GM19025 (cell line): ENCODE measurements around the gene KDM6B.
"Not testable (repeated sequence)": the region's sequence is repeated elsewhere in the genome, so short reads cannot be mapped to it uniquely, and the experiment has no call there.

Experiments used
- ATAC-seq: cut with Tn5 transposase; IDR thresholded peaks from one replicate; pipeline ENCODE4 v1.9.1; 2021; ENCODE audit warnings: mild to moderate bottlenecking, low read depth, moderate library complexity; ENCODE audit not compliant: unreplicated experiment

The KDM6B gene

DNA sequence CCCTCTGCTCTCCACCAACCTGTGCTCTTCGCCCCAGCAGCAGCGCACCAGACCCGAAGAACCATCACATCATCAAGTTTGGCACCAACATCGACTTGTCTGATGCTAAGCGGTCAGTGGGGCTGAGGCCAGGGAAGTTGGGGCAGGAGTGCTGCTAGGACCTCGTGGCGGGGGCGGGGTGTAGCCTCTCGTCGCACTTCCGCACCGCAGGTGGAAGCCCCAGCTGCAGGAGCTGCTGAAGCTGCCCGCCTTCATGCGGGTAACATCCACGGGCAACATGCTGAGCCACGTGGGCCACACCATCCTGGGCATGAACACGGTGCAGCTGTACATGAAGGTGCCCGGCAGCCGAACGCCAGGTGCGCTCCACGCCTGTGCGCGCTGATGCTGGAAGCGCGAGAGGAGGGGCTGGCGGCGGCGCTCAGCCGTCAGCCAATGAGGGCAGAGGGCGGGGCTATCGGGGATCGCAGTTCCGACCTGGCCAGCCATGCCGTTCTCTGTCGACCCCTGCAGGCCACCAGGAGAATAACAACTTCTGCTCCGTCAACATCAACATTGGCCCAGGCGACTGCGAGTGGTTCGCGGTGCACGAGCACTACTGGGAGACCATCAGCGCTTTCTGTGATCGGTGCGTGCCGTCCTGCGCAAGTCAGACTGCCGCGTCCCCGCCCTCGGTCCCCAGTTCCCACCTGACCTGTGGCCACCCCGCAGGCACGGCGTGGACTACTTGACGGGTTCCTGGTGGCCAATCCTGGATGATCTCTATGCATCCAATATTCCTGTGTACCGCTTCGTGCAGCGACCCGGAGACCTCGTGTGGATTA lies 17.6 kb downstream of the KDM6B start:
- peak; percentile 81 for ATAC-seq

DNA sequence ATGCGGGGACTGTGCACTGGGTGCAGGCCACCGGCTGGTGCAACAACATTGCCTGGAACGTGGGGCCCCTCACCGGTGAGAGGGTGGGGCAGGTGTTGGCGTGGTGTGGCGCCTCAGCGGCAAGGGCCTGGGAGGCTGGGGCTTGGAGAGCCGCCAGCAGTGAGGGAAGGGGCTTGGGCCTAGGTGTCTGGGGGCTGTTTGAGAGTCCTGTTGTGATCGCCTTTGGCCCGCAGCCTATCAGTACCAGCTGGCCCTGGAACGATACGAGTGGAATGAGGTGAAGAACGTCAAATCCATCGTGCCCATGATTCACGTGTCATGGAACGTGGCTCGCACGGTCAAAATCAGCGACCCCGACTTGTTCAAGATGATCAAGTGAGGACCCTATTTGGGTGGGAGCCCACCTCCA lies 18.2 kb downstream of the KDM6B start:
- ATAC-seq = no peak

DNA sequence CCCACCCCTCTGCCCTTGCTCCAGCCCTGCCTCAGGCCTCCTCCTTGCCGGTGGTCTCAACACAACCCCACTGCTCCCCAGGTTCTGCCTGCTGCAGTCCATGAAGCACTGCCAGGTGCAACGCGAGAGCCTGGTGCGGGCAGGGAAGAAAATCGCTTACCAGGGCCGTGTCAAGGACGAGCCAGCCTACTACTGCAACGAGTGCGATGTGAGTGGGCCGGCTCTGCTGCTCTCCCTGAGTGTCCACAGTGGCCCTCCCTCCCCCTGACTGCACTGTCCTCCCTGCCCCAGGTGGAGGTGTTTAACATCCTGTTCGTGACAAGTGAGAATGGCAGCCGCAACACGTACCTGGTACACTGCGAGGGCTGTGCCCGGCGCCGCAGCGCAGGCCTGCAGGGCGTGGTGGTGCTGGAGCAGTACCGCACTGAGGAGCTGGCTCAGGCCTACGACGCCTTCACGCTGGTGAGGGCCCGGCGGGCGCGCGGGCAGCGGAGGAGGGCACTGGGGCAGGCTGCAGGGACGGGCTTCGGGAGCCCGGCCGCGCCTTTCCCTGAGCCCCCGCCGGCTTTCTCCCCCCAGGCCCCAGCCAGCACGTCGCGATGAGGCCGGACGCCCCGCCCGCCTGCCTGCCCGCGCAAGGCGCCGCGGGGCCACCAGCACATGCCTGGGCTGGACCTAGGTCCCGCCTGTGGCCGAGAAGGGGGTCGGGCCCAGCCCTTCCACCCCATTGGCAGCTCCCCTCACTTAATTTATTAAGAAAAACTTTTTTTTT lies 19.1 kb downstream of the KDM6B start:
- ATAC-seq = no peak

DNA sequence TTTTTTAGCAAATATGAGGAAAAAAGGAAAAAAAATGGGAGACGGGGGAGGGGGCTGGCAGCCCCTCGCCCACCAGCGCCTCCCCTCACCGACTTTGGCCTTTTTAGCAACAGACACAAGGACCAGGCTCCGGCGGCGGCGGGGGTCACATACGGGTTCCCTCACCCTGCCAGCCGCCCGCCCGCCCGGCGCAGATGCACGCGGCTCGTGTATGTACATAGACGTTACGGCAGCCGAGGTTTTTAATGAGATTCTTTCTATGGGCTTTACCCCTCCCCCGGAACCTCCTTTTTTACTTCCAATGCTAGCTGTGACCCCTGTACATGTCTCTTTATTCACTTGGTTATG lies 19.6 kb downstream of the KDM6B start:
- ATAC-seq = no peak

DNA sequence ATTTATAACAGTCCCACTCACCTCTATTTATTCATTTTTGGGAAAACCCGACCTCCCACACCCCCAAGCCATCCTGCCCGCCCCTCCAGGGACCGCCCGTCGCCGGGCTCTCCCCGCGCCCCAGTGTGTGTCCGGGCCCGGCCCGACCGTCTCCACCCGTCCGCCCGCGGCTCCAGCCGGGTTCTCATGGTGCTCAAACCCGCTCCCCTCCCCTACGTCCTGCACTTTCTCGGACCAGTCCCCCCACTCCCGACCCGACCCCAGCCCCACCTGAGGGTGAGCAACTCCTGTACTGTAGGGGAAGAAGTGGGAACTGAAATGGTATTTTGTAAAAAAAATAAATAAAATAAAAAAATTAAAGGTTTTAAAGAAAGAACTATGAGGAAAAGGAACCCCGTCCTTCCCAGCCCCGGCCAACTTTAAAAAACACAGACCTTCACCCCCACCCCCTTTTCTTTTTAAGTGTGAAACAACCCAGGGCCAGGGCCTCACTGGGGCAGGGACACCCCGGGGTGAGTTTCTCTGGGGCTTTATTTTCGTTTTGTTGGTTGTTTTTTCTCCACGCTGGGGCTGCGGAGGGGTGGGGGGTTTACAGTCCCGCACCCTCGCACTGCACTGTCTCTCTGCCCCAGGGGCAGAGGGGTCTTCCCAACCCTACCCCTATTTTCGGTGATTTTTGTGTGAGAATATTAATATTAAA lies 20.2 kb downstream of the KDM6B start:
- no peak for ATAC-seq

DNA sequence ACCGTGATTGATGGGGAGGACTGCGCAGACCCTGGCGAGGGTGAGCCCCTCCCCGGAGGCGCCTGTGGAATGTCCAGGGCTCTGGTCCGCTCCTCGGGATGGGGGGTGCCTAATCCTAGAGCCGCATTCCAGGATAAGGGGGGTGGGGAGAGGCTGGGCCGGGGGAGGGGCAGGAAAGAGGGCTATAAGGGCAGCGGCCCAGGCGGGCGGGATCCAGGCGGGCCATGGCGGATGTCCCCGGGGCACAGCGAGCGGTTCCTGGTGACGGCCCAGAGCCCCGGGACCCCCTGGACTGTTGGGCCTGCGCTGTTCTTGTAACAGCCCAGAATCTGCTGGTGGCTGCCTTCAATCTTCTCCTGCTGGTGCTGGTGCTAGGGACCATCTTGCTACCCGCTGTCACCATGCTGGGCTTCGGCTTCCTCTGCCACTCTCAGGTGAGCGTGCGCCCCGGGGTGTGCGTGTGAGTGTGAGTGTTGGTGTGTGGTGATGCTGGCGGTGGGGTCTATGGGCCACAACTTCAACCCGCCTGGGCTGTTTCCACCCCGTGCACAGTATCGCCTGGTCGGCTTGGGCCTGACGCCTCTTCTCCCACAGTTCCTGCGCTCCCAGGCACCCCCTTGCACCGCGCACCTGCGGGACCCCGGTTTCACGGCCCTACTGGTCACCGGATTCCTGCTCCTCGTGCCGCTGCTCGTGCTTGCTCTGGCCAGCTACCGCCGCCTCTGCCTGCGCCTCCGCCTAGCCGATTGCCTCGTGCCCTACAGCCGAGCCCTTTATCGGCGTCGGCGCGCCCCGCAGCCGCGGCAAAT lies 21.0 kb downstream of the KDM6B start, which contains the start of gene TMEM88:
Gene TMEM88 (plus strand): TSS at position 216 of the 809 bp plus-strand sequence. CDS start 9 bp downstream, at position 225.
- no peak for ATAC-seq

DNA sequence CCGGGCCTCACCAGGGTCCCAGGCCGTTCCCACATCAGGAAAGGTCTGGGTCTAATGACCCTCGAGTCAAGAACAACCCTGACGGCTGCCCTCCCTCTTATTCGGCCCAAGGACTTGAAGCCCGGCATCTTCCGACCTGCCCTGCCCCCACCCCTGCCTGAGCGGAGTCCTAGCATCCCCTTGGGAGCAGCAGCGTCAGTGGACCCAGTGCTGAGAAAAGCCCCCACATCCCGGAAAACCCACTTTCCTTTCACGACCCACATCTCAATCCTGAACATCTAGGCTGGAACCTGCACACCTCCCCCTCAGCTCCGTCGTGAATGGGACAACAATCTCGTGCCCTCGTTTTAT lies 21.6 kb downstream of the KDM6B start:
- no peak for ATAC-seq

DNA sequence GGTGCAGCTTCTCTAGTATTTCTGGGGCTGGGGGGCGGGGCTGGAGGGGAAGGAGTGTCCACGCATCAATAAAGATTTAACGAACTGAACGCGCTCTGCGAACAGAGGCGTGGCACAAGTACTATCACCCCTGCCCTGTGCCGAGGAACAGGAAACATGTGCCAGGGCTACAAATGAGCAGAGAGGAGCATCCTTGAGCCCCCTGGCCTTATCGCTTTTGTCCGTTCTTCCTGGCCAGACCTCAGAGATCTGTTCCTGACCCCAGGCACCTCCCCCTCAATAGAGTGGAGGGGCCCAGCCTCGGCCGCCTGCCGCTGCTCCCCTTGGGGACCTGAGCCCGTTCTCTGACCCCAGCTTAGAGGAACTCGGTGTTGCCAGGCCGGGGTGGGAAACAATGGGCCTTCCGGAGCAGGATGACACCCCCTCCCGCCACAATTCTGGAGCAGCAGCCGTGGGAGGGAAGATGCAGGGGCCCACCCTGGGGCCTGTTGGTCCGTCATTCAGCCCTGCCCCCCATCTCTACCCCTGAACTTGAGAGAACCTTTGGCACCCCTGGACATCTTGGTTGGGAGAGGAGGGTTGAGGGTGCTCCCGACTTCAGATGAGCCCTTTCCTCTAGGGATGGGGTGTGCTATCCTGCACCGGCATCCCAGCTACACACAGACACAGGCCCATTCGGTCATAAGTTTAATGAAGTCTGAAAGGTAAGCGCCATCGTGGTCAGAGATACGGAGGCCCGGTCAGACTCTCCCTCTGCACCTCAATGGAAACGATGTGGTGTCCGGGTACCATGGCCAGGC lies 22.2 kb downstream of the KDM6B start:
- ATAC-seq = no peak

DNA sequence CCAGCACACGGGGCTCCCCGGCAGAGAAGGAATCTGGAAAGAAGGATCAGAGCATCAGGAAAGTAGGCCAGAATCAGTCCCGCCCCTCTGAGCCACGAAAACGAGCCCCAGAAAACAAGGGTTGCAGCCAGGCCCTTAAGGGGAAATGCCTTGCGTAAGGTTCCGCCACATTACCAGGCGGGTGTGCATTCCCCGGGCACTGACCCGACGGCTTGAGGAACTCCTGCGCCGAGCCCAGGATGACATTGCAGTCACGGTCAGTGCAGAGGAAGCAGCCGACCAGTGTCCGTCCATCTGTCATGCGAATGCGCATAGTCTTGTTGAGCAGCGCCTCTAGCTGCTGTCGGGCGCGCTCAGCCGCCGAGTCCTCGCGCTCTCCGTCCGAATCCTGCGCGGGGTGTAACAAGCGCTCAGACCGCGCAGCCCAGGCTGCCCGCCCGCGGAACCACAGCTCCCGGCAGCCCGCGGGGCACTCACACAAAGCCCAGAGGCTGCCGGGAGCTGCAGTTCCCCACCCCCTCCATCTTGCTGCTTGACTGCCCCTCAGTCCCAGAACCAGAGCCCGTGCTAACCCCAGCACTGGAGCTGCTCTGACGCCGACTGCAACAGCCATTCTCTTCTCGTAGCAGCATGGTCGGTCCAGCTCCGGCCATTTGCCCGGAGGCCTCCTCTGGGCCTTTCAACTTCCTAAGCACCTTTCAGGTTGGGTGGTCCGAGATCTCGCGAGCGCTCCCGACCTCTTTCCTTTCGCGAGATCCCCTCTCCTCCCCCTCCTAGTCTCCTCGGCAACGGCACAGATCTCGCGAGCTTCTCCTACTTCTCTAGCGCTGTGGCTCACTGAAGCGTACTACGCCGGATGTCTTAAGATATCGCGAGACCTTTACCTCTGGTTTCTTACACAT lies 23.0 kb downstream of the KDM6B start, which contains the start of gene NAA38:
Gene NAA38 (minus strand): TSS at position 749 of the 902 bp plus-strand sequence. CDS start 96 bp downstream, at position 653.
- ATAC-seq = peak; percentile 74

DNA sequence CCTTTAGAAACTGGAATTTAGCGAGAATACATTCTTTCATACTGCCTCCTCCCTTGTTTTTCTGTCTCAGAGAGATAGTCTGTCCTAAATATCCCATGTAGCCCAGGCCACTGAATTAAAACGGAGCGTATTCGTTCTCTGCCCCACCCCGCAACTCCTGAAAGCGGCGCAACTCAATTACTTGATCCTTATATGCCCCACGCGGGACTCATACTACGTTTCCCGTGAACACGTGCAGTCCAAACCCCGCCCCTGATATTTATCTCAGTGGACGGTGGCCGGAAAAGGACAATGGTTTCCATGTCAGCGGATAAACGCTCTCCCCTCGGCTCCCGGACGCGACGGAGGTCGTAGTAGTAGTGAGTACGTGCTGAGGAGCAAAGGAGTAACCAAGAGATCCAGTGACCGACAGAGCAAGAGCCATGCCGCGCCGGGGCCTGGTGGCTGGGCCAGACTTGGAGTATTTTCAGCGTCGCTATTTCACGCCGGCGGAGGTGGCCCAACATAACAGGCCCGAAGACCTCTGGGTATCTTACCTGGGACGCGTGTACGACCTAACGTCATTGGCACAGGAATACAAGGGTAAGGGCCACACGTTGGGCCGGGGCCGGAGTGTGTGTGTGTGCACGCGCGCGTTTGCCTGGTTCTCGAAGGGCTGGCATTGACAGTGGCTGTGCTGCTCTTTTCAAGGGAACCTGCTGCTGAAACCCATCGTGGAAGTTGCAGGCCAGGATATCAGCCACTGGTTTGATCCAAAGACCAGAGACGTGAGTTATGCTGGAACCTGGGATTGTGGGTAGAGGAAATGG lies 23.9 kb downstream of the KDM6B start, which contains the start of gene CYB5D1:
Gene CYB5D1 (plus strand): TSS at position 291 of the 809 bp plus-strand sequence. CDS start 132 bp downstream, at position 423.
- ATAC-seq = peak; percentile 25

DNA sequence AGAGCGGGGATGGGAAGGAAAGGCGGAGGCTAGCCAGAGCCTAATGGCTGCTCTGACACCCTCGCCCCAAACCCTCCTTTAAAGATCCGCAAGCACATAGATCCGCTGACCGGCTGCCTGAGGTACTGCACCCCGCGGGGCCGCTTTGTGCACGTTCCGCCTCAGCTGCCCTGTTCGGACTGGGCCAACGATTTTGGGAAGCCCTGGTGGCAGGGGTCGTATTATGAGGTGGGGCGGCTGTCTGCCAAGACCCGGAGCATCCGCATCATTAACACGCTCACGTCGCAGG lies 24.4 kb downstream of the KDM6B start:
- no peak for ATAC-seq

DNA sequence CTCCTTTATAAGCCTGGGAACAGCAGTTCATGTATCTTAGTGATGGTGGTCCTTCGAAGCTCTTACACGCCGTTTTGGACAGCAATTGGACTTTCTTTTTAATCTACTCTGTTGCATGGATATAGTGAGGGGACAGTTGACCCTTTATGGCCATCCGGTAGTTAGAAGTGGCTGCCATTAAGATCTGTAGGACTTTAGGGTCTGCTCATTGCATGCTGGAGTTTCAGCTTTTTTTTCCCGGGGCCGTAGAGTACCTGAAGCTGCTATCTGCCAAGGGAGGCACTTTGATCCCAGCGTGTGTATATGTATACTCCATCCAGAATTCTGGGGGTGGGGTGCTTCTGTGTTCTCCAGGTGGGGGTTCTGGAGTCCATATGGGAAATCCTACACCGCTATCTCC lies 25.0 kb downstream of the KDM6B start:
- no peak for ATAC-seq

DNA sequence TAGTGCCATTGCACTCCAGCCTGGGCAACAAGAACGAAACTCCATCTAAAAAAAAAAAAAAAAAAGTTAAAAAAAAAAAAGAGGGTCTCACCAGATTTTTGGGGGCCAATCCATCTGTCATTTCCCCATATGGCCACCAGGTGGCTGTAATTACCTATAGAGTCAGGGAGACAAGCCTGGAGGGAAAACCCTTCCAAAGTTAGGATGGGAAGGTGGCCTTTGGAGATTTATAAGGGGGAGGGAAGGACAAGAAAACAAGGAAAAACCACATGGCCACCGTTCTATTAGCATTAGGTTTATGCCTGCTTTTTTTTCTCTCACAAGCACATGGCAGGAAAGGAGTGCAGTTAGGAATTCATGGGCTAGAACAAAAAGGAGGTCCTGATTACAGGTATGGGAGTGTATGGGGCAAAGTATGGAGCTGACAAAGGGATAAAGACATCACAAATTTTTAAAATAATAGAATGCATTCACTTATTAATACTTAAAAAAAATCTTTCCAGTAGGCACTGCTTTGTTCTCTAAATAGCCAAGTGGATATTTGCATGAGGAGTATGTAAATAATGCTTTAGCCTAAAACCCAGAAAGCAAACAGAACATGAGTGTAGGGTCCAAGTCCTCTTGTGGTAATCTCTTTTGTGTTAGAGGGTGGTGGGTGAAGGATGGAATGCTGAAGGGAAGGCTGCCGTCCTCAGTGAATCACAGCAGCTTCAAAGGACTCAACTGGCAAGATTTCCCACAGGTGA lies 28.8 kb downstream of the KDM6B start:
- ATAC-seq = no peak

DNA sequence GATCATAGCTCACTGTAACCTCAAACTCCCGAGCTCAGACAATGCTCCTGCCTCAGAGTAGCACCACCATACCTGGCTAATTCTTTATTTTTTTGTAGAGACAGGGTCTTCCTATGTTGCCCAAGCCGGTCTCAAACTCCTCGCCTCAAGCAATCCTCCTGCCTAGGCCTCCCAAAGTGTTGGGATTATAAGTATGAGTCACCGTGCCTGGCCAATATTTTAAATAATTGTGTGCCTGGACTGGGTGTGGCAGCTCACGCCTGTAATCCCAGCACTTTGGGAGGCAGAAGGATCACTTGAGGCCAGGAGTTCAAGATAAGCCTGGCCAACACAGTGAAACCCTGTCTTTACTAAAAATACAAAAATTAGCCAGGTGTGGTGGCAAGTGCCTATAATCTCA lies 30.4 kb downstream of the KDM6B start:
- ATAC-seq = not testable (repeated sequence)

DNA sequence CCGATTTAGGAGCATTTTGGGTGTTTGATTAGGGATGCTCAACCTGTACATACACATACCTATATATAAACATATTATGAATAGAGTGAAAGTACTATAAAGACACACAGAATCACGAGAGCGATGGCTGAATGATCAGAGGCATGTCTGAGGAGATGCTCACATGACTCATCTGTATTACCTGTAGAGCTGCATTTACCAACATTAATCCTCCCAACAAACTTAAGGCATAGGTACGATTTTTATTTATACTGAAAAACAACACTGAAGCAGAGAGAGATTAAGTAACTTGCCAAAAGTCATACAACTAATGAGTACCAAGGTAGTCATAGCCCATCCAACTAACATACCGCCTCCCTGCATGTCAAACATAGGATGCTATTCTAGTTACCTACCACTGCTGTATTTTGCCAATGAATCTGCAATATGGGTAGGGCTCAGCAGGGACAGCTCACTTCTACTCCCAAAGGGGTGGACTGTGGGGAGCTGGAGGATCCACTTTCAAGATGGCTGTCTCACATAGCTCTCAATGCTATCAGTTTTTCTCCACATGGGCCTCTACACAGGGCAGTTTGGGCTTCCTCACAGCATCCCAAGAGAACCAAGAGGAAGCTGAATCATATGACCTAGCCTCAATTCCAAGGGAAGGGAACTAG lies 31.1 kb downstream of the KDM6B start:
- no peak for ATAC-seq

DNA sequence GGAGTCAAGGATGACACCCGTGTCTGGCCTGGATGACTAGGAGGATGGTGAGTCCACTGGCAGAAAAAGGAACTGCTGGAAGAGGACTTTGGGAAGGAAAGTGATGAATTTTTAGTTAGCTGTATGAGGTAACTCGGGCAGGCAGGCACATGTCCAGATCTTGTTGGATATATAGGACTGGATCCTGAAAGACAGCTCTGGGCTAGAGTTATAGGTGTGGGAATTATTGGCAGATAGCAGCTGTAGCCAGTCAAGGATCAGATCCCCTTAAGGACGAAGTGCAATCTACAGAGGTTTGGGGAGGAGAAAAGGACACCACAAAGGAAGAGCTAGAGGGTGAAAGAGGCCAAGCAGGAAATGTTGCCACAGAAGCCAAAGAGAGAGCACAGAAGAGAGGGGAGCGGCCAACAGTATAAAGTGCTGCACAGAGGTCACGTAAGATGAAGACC lies 33.9 kb downstream of the KDM6B start:
- no peak for ATAC-seq
